ENCODE results near the gene CABLES2.

CABLES2 gene, protein sequence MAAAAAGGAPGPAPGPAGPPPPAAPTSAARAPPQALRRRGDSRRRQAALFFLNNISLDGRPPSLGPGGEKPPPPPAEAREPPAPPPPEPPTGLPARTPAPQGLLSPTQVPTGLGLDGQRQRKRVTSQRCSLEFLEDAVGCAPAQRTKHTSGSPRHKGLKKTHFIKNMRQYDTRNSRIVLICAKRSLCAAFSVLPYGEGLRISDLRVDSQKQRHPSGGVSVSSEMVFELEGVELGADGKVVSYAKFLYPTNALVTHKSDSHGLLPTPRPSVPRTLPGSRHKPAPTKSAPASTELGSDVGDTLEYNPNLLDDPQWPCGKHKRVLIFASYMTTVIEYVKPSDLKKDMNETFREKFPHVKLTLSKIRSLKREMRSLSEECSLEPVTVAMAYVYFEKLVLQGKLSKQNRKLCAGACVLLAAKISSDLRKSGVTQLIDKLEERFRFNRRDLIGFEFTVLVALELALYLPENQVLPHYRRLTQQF

GRCh38 chr20:62407221-62407992 is at the start of gene CABLES2:
TSS of gene CABLES2 (minus strand) at chr20:62407285. CDS start at chr20:62407276, 9 bp downstream.
- peak; percentile 94 for DNase-seq

DNA sequence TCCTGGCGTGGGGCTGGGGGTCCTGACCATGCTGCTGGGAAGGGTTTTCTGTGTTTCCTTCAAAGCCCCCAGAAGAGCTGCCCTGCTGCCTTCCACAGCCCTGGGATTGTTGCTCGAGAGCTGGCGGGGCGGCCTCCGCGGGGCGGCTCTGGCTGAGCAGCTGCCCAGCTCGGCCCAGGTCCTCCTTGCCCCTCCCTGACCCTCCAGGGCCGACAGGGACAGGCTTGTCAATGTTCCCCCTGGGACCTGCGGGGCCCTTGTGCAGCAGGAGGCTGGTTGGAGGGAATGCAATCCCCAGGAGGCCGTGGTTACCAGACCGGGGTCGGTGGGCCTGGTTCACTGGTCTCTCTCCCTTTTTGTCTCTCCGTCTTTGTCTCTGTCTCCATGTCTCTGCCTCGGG is 48.8 kb upstream of the CABLES2 start:
- no peak for DNase-seq

DNA sequence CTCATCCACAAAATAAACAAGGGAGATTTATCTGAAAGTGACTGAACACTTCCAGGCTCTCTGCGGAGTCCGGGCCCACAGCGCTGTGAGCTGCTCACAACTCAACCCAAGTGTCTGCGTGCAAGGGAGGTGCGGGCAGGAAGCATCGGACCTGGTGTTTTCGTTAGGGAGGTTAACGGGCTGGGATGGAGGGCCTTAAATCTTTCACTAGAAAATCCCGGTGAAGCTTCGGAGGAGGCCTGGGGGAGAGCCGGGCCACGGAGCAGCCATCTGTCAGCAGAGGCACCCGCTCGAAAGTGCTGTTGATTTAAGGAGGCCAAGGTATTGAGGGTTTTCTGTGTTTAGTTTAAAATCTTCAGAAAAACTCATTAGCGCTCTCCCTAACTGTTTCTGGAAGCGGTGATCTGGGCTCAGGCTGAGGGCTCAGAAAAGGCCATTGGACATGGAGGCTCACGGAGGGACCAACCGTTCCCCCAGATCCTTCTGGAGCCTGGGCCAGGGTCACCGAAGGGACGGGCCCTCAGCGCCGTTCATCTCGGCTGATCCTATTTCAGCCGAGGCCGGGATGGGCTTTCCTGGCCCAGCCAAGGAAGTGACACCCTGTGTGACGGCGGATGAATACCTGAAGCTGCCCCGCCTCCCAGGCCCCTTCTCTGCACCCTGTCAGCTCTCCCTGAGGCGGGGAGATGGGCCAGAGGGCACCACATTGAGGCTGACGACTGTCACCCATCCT is 48.0 kb upstream of the CABLES2 start:
- no peak for DNase-seq

- no peak for DNase-seq
Measured at GRCh38 chr20:62453186-62453808, 46.2 kb upstream of the CABLES2 start.

GRCh38 chr20:62452475-62453095 is 45.5 kb upstream of the CABLES2 start:
- no peak for DNase-seq

GRCh38 chr20:62451970-62452369 is 44.9 kb upstream of the CABLES2 start:
- no peak for DNase-seq

DNA sequence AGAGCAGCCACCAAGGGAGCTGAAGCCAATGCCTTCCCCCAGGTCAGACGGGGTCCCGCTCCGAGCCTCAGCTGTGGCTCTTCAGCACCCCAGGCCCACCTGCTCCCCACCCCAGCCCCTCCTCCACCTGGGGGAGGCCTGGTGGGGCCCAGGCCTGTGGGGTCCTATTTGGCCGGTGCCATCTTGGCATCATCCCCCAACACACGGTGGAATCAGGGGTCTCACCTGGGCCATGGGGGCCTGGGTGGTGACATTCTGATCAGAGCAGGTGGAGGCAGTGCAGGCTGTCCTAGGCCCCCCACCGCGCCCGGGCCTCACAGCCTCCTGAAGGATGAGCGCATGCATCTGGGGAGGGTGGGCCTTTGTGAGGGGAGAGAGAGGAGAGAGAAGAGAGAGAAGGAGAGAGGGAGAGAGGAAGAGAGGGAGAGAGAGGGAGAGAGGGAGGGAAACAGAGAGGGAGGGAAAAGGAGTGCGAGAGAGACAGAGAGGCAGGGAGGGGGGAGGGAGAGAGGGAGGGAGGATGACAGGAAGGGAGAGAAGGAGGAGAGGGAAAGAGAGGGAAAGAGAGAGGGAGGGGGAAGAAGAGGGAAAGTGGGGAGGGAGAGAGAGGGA is 44.2 kb upstream of the CABLES2 start:
- no peak for DNase-seq

- DNase-seq: no peak
Measured at GRCh38 chr20:62449951-62450691, 43.0 kb upstream of the CABLES2 start.

GRCh38 chr20:62448788-62449187 is 41.7 kb upstream of the CABLES2 start:
- DNase-seq: no peak

DNA sequence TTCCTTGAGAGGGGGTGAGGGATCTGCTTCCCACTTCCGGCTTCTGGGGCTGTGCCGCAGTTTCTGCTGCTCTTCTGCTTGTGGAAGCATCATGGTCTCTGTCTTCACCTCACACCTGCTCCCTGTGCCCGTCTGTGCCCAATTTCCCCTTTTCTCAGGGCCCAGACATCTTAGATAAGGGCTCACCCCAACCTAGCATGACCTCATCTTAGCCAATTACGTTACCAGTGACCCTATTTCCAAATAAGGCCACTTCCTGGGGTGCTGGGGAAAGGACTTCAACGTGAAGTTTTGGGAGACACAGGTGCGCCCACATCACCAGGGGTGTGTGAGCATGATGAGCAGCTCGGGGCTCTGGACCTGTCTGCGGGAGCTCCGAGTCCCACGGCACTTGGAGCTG is 41.0 kb upstream of the CABLES2 start:
- no peak for DNase-seq

DNA sequence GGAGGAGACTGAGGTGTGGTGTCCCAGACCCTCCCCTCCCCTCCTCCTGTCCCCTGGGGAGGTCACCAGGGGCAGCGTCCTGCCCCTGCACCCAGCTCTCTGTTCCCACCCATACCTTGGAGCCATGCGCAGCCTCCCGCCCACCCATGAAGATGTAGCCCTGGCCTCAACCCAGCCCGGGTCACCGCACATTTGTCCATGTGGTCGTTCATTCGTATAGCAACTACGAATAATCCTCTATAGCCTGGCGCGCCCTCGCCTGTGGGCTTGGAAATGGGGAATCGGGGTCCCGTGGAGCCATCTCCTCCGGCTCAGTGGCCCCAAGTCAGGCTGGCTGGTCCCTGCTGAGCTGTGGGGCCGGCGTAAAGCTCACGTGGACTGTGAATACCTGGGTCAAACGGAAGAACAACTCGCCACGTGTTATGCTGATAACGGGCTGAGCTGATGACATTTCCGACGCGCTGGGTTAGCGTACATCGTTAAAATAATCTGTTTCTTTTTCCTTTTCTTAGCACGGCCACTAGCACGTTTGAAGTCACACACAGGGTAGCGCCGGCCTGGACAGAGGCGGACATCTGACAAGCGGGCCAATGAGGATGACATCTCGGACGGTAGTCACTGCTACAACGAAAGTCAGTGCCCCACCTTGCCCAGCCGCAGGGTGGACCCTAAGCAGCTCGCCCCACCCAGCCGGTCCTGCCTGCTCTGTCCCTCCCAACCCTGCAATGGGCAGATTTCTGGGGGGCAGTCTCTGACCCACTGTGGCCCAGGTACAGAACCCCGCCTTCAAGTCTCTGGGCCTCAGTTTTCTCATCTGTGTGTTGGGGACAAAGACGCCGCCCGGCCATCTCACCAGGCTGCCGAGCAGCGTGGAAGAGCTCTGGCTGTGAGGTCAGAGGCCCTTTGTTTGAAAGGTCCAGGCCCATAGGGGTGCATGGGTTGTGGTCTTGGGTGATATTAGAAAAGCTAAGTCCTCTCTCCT is 40.1 kb upstream of the CABLES2 start:
- DNase-seq: no peak

DNA sequence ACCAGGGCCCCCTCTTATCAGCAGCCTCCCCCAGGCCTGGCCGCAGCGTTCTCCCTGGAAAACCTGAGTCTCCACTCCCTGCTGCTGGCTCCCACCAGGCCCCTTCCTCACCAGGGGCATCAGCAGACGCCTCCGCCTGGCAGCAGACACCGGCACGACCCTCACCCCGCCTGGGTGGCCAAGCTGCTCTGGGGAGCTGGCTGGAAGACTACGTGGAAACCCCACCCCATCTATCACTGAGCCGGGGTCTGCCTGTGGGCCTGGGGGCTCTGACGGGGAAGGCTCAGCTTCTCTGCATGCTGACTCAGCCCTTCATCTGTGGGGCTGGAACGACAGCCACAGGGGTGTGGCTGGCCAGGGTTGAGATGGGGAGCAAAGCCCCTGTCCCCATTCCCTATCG is 39.4 kb upstream of the CABLES2 start:
- no peak for DNase-seq

DNA sequence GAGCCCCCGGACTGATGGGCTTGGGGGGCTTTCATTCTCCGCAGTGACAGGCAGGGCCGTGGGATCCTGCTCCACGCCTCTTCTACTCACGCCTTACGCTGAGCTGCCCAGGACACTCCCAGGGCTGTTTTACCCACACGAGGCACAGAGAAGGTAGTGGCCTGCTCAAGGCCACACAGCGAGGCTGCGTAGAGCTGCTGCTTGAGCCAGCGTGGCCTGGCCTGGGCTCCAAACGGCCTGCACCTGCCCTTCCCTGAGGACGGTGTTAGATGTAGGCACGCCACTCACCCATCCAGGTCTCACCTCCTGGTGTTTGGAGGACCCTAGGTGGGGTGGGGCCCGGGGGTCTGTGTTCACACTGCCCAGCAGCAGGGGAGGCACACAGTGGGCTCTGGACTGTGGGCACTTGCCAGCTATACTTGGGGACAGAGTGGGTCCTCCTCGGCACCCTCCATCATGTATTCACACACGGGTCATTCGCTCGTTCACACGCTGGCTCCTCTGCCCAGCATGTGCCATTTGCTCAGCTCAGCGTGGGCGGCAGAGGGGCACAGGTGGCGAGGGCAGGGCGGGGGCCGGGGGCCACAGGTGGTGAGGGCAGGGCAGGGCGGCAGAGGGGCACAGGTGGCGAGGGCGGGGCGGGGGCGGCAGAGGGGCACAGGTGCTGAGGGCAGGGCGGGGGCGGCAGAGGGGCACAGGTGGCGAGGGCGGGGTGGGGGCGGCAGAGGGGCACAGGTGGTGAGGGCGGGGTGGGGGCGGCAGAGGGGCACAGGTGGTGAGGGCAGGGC is 38.7 kb upstream of the CABLES2 start:
- no peak for DNase-seq

- DNase-seq: no peak
Measured at GRCh38 chr20:62444286-62444685, 37.2 kb upstream of the CABLES2 start.

- no peak for DNase-seq
Measured at GRCh38 chr20:62441987-62442539, 35.0 kb upstream of the CABLES2 start.

GRCh38 chr20:62439218-62439617 is 32.1 kb upstream of the CABLES2 start:
- no peak for DNase-seq

DNA sequence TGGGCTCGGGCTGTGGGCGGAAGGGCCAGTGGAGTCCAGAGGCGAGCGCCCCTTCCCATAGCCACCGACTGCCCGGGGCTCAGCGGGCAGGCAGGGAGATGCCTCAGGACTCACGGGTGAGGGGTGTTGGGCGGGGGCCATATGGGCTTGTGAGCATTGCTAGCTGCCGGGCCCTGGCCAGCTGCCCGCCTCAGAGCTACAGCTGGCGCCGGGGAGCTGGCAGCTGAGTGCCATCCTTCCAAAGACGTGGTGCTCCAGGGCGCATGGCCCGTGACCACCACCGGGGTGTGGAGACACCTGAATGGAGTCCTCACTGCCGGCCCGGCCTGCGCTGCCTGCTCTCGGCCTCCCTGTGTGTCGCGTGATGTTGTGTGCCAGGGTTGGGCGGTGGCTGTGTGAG is 30.8 kb upstream of the CABLES2 start:
- DNase-seq: peak; percentile 19

DNA sequence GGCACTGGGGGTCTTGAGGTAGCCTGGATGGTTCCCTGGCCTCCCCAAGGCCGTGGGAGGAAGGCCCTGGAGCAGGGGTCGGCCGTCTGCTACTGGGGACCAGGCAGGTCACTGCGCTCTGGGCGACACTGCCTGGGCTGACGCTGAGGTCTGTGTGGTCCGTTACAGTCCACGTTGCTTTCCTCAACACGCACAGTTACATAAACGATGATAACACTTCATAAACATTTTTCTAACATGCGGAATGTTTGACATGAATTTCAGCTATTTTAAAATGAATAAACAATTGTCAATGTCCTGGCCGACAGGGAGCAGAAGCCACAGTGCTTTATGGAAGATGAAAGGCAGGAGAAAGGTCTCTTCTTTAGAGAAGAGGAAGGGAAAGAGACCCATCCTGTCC is 30.4 kb upstream of the CABLES2 start:
- DNase-seq: no peak

- DNase-seq: no peak
Measured at GRCh38 chr20:62436692-62437091, 29.6 kb upstream of the CABLES2 start.
